Endothelial cell (in vitro differentiated cells): ENCODE results near the gene MPC1. TPM values are rescaled to one million over a fixed set of nuclear protein-coding genes. Genes with fewer than 3 reads are reported as not detected.

ENCODE experiments used
- DNase-seq: peaks from one replicate; pipeline ENCODE4 v3.0.0; 2021; ENCODE audit warnings: low spot score
- H3K27ac Mint-ChIP-seq: one replicate; pipeline ENCODE4 v1.8.0; 2021; ENCODE audit warnings: mixed read lengths, inconsistent platforms; ENCODE audit not compliant: unreplicated experiment
- H3K27me3 Mint-ChIP-seq: one replicate; pipeline ENCODE4 v1.8.0; 2021; ENCODE audit warnings: mild to moderate bottlenecking, moderate library complexity, mixed read lengths, inconsistent platforms; ENCODE audit not compliant: unreplicated experiment
- H3K36me3 Mint-ChIP-seq: one replicate; pipeline ENCODE4 v1.8.0; 2021; ENCODE audit warnings: mild to moderate bottlenecking, low read depth, mixed read lengths, inconsistent platforms; ENCODE audit not compliant: unreplicated experiment
- H3K4me1 Mint-ChIP-seq: one replicate; pipeline ENCODE4 v1.8.0; 2021; ENCODE audit warnings: mild to moderate bottlenecking, mixed read lengths, inconsistent platforms; ENCODE audit not compliant: unreplicated experiment
- H3K4me3 Mint-ChIP-seq: one replicate; pipeline ENCODE4 v1.8.0; 2021; ENCODE audit warnings: mild to moderate bottlenecking, mixed read lengths, inconsistent platforms; ENCODE audit not compliant: unreplicated experiment
- H3K9me3 Mint-ChIP-seq: one replicate; pipeline ENCODE4 v1.8.0; 2021; ENCODE audit warnings: mixed read lengths, inconsistent platforms; ENCODE audit not compliant: unreplicated experiment
- CTCF ChIP-seq: fragments of 200-600 bp; sonication (generic); IDR thresholded peaks from one replicate; pipeline ENCODE4 v1.5.0; 2021; ENCODE audit warnings: antibody characterized with exemption; ENCODE audit not compliant: unreplicated experiment
- total RNA-seq: library from RNA; stranded (reverse); fragmentation: NEBNext Ultra II Directional; extraction: Animal tissue kit (Norgen Biotek cat#: 25700); gene quantifications from one replicate; pipeline ENCODE4 v1.2.1, GENCODE V29; 2021; ENCODE audit not compliant: unreplicated experiment

Gene MPC1
- total RNA-seq, 1 donor from 2014 or later = 23.7 TPM

GRCh38 chr6:166344240-166344639 lies 38.5 kb downstream of the MPC1 start:
- Mint-ChIP-seq H3K27me3 (peaks cover 11% of the 10 kb centered on the region), H3K27ac (no peak overlapping the region), H3K4me1 (peaks cover 16% of the 10 kb centered on the region), H3K9me3 (no peaks in the 10 kb centered on the region), H3K36me3 (peaks cover 8% of the 10 kb centered on the region), H3K4me3 (peak overlapping the region; percentile 27)
- TF ChIP-seq CTCF = no peak
- no peak for DNase-seq

- DNase-seq = no peak
Observed at GRCh38 chr6:166343150-166343487, 39.6 kb downstream of the MPC1 start.

GRCh38 chr6:166342349-166343149 lies 40.2 kb downstream of the MPC1 start, which contains the start of gene SFT2D1:
Gene SFT2D1 (minus strand): TSS chr6:166342545. CDS start chr6:166342481, 64 bp downstream.
- Mint-ChIP-seq H3K36me3 (peaks cover 11% of the 10 kb centered on the region), H3K4me1 (peaks cover 20% of the 10 kb centered on the region), H3K27ac (peak within 1 kb of the TSS; percentile 99), H3K4me3 (peak within 1 kb of the TSS; percentile 97), H3K27me3 (peaks cover 13% of the 10 kb centered on the region), H3K9me3 (no peaks in the 10 kb centered on the region)
- peak; percentile 88 for DNase-seq
- no peak for TF ChIP-seq CTCF

More at GRCh38 chr6:166343150-166343487, 39.6 kb downstream of the MPC1 start:
- no peak for TF ChIP-seq CTCF
- Mint-ChIP-seq H3K27me3 (peaks cover 14% of the 10 kb centered on the region), H3K27ac (peak overlapping the region; percentile 76), H3K36me3 (peaks cover 8% of the 10 kb centered on the region), H3K9me3 (no peaks in the 10 kb centered on the region), H3K4me3 (peak overlapping the region; percentile 97), H3K4me1 (peaks cover 19% of the 10 kb centered on the region)

GRCh38 chr6:166341977-166342348 lies 40.8 kb downstream of the MPC1 start:
- Mint-ChIP-seq H3K36me3 (peaks cover 16% of the 10 kb centered on the region), H3K27me3 (peaks cover 14% of the 10 kb centered on the region), H3K4me1 (peaks cover 20% of the 10 kb centered on the region), H3K27ac (peak overlapping the region; percentile 99), H3K9me3 (no peaks in the 10 kb centered on the region), H3K4me3 (peak overlapping the region; percentile 97)
- no peak for DNase-seq
- no peak for TF ChIP-seq CTCF

- peaks cover 16% of the 10 kb centered on the region for H3K36me3 Mint-ChIP-seq
- H3K27ac Mint-ChIP-seq = peak overlapping the region; percentile 99
- H3K27me3 Mint-ChIP-seq = peaks cover 14% of the 10 kb centered on the region
- H3K4me3 Mint-ChIP-seq = peak overlapping the region; percentile 97
- no peak for TF ChIP-seq CTCF
- DNase-seq = no peak
- H3K4me1 Mint-ChIP-seq = peaks cover 20% of the 10 kb centered on the region
- no peaks in the 10 kb centered on the region for H3K9me3 Mint-ChIP-seq
Observed at GRCh38 chr6:166341464-166341863, 41.3 kb downstream of the MPC1 start.
